ENCODE data around the gene PBX4.
"Not testable (repeated sequence)": the region's sequence is repeated elsewhere in the genome, so short reads cannot be mapped to it uniquely, and the experiment has no call there.

The PBX4 gene

GRCh38 chr19:19618219-19619051, at the start of gene PBX4:
Gene PBX4, minus strand, starts transcription at chr19:19618687. Its CDS starts 58 bp downstream, at chr19:19618629.
- peak; percentile 88 for DNase-seq

GRCh38 chr19:19665420-19665948, 47.0 kb upstream of the PBX4 start:
- DNase-seq: not testable (repeated sequence)

- DNase-seq: peak; percentile 71
Observed at GRCh38 chr19:19663256-19664120, 45.0 kb upstream of the PBX4 start, which contains the start of gene ATP13A1. Gene ATP13A1, minus strand, starts transcription at chr19:19663676. Its CDS starts 10 bp downstream, at chr19:19663666.

GRCh38 chr19:19662871-19663255, 44.4 kb upstream of the PBX4 start:
- no peak for DNase-seq

- no peak for DNase-seq
Observed at GRCh38 chr19:19662344-19662743, 43.9 kb upstream of the PBX4 start.

DNA sequence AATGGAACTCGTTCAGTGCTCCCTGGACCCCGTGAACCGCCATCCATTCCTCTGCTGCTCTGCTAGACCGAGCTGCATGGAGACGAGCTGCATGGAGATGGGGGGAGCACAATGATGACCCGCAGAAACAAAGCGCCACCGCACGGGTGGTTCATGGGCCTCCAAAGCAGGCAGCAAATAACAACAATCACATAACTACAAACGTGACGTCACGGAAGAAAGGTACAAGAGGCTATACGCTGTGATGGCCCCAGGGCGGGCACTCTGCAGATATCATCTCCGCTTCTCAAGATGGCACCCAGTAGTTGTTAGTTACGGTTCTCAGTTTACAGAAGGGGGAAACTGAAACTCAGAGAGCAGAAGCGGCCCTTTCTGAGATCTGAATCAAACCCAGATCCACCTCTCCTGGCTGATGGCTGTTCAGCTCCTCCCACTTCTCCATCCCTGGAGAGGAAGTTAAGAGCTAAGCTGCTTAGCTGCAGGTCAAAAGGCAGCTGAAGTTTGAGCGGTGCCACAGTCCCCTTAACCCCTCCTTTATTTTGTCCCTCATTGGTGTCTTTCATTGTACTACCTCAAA, 43.3 kb upstream of the PBX4 start:
- DNase-seq: no peak

- DNase-seq: no peak
Observed at GRCh38 chr19:19661141-19661674, 42.7 kb upstream of the PBX4 start.

DNA sequence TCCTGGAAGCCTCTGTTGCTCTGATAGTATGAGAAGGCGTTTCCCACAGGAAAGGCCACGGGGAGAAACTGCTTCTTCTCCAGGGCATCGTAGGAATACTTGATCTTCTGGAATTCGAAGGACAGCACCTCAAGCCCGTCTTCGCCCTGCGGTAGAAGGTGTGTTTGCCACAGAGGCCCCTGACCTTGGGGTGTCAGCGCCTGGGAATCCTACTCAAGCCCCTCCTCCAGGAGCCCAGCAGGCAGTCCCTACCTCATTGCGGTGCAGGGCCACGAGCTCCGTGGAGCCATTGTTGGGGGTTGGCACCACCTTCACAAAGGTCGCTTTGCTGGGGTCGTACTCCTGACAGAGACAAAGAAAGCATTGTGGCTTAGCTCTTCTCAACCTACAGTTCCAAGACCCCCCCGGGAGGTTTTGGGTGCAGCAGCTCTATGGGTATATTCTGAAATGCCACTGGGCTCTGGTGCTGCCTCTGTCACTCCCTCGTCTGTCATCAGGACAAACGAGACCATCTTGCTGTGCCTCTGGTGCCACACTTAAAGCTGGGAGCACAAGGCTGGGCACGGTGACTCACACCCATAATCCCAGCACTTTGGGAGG, 41.3 kb upstream of the PBX4 start:
- DNase-seq: no peak

DNA sequence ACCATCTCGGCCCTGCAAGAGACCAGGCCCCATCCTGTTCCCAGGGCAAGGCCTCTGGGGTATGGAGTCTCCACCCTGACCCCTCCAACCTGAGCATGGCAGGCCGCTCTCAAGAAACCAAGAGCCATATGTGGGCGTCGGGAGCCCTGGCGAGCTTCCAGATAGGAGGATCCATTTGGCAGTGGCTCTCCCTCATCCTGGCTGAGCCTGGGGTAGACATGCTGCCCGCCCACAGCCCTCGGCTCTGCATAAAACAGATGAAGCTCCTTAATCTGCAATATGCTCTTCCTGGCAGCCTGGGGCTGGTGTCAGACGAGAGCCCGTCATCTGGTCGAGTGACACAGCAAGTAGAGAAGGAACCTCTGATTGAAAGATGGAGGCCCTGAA, 38.9 kb upstream of the PBX4 start:
- DNase-seq: no peak

DNA sequence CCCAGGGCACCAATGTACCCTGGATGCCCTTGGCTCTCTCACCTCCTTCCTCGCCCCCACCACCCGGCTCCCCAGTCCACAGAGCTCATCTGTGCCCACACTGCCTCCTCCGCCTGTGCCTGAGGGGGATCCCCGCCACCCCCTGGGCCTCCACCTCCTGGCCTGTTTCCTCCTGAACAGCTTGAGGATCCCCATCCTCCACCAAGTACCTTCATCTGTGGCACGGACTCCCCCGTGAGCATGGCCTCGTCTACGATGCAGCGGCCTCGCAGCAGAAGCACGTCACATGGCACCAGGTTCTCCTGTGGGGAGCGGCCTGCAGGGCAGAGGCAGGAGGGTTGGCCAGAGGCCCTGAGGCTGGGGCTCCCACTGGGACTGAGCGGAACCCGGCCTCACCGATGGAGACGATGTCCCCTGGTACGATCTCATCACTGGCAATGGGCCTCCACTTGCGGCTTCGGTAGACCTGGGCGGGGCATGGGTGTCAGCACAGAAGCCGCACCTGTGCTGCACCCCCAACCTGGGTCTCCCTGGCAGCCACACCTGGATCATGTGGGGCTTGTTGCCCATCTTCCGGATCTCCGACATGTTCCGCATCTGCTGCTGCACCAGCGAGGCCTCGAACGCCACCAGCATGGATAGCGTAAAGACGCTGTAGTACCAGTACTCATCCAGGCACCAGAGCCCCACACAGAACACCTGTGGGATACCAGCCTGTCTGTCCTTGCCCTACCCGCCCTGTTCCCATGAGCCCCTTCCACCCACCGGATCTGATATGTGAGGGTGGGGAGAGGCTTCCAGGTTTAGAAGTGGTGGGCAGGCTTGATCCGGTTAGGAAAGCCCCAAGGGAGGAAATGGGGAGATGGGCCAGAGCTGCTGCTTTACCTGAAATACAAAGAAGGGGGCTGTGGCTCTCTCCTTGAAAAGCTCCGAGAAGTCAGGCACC, 38.2 kb upstream of the PBX4 start:
- no peak for DNase-seq

- DNase-seq: no peak
Observed at GRCh38 chr19:19655641-19656343, 37.3 kb upstream of the PBX4 start.

- DNase-seq: no peak
Observed at GRCh38 chr19:19655051-19655594, 36.6 kb upstream of the PBX4 start.

DNA sequence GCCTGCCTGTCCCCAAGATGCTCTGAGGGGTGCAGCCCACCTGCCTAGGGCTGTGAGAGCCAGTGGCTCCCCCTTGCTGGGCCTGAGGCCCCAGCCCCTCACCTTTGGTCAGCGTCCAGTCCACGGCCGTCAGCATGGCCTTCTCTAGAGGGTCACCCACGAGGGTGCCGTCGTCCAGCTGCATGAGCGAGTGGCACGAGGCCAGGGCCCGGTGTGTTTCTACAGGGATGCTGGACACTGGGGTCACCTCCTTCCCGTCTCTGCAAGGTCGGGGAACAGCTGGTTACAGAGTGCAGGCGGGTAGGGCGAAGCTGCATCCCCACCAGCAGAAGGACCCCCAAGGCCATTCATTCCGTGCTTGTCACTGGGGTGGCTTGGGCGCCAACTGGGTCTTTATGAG, 36.0 kb upstream of the PBX4 start:
- no peak for DNase-seq

GRCh38 chr19:19653597-19654147, 35.2 kb upstream of the PBX4 start:
- DNase-seq: no peak

DNA sequence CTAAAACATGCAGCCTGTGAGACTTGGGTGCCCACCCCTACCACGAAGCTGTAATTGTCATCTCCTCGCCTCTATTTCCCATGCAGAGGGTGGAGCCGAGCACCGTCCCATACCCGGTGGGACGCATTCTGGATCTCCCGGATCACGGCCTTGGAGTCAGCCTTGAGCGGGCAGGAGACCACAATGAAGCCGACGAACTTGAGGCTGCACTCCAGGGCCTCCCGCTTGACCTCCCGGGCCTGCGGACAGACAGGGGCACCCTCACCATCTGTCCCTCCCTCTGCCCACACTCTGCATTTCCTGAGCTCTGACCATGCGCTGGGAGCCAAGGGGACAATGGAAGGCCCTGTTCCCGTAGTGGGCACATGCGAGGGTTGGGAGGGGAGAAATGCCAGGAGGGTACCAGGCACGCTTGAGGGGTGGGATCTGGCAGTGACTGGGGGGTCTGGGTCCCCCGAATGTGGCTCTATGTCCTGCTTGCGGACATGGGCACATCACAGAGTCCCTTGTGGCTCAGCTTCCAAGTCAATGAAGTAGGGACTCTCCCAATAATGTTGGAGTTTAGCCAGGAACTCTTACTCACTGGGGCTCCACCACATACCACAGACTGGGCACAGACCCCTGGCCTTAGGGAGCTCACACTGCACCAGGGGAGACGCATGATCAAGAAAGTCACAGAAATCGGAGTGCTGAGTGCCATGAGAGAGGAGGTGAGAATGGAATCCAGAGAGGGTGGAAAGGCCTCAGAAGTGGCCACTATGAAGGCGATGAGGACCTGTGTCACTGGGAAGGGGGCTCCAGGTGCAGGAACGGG, 34.2 kb upstream of the PBX4 start:
- no peak for DNase-seq

- DNase-seq: no peak
Observed at GRCh38 chr19:19651076-19651475, 32.6 kb upstream of the PBX4 start.

DNA sequence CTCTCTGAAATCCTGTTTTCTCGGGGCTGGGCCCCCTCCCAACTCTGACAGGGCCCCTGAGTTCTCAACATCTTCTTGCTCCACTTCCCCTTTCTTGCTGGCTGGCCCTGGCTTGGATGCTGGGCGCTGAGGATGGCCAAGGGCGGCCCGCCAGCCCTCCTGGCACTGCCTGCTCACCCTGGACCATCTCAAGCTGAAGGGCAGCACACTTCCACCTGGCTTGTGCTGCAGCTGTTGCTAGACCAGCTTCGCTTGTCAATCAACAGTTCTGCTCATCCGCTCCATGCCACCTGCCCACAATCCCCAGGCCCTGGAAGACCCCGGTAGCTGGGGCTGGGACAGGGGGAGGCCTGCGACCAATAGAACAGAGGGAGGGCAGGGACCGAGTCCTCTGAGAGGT, 31.8 kb upstream of the PBX4 start:
- DNase-seq: no peak

DNA sequence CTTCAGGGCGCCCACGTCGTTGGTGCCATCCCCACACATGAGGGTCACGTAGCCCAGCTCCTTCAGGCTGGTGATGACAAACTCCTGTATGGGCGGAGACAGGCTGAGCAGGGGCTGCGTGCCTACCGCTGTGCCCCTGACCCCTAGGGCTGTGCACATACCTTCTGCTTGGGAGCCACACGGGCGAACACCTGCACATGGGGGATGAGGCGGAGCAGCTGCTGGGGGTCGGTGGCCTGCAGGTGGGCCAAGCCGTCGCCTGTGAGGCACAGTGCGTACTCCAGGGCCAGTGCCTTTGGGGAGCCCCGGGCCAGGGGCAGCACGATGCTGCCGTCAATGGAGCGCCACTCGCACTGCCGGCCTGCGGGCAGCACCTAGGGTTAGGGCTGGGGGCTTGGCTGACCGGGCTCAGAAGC, 31.1 kb upstream of the PBX4 start:
- DNase-seq: no peak

GRCh38 chr19:19649155-19649554, 30.7 kb upstream of the PBX4 start:
- DNase-seq: no peak
